Panc1 (cell line): ENCODE data around the gene YBX1. TPM values are rescaled to one million over a fixed set of nuclear protein-coding genes. Genes with fewer than 3 reads are reported as not detected.

Experiments used
- ATAC-seq: fragments of 200-7000 bp; cut with Tn5 transposase; 2 replicates; pipeline ENCODE4 v1.9.1; 2020; ENCODE audit warnings: mild to moderate bottlenecking, moderate library complexity
- BruUV-seq: library from RNA; stranded (reverse); fragments of 400-500 nt; replicated peaks from 2 replicates; lab custom pipeline; 2021; lab: Mats Ljungman, UMichigan
- CTCF ChIA-PET: fragments of 300-600 bp; sonication (Branson Sonifier 250); formaldehyde crosslinking; loops from one replicate; lab custom pipeline; 2022; ENCODE audit warnings: antibody characterized with exemption; lab: Charles Lee
- POLR2A ChIA-PET: fragments of 300-600 bp; sonication (Branson Sonifier 250); formaldehyde crosslinking; loops from one replicate; lab custom pipeline; 2022; ENCODE audit warnings: antibody characterized with exemption; lab: Charles Lee
- DNase-seq: peaks from one replicate; pipeline ENCODE4 v3.0.0-alpha.2; 2010; ENCODE audit warnings: low read depth, low spot score
- H3K27ac ChIP-seq: 2 replicates; pipeline ENCODE4 v1.5.1; 2011; ENCODE audit warnings: mild to moderate bottlenecking, low read length, inconsistent platforms
- H3K27me3 ChIP-seq: fragments of 200-500 bp; sonication (Bioruptor generic); 2 replicates; pipeline ENCODE4 v1.6.0; 2014; ENCODE audit warnings: low read length, inconsistent platforms; ENCODE audit not compliant: control insufficient read depth, insufficient read depth
- H3K36me3 ChIP-seq: fragments of 200-500 bp; sonication (Bioruptor generic); 2 replicates; pipeline ENCODE4 v1.5.1; 2014; ENCODE audit warnings: inconsistent platforms, mild to moderate bottlenecking, low read length, moderate library complexity; ENCODE audit not compliant: control insufficient read depth, insufficient read depth
- H3K4me1 ChIP-seq: 2 replicates; pipeline ENCODE4 v1.5.1; 2011; ENCODE audit warnings: inconsistent platforms, mild to moderate bottlenecking, low read length, moderate library complexity; ENCODE audit not compliant: control insufficient read depth, insufficient read depth
- H3K4me3 ChIP-seq, 2 experiments: 2 replicates each; pipeline ENCODE4 v1.5.1; 2011 to 2012; ENCODE audit warnings: low read depth in 2 of 2, low read length in 2 of 2, mild to moderate bottlenecking in 2 of 2, inconsistent platforms in 1 of 2, moderate library complexity in 1 of 2
- H3K9me3 ChIP-seq: fragments of 200-500 bp; sonication (Bioruptor generic); 2 replicates; pipeline ENCODE4 v1.5.1; 2014; ENCODE audit warnings: low read depth, mild to moderate bottlenecking, inconsistent platforms, low read length, moderate library complexity; ENCODE audit not compliant: control insufficient read depth, insufficient read depth
- POLR2AphosphoS5 ChIP-seq: IDR thresholded peaks from 2 replicates; pipeline ENCODE4 v1.6.1; 2012; ENCODE audit warnings: mild to moderate bottlenecking, low read depth, low read length, moderate library complexity
- SIN3A ChIP-seq: IDR thresholded peaks from 2 replicates; pipeline ENCODE4 v1.6.1; 2012; ENCODE audit warnings: low read depth, mild to moderate bottlenecking, low read length, moderate library complexity, borderline replicate concordance; ENCODE audit not compliant: insufficient read depth
- in situ Hi-C: cut with HindIII; loops from 2 replicates; pipeline ENCODE4 v1.10.0; 2016; ENCODE audit warnings: low sequenced_read_pairs, low pct_unique_long_range_greater_than_20kb
- intact Hi-C: fragments of 100-400 bp; cut with micrococcal nuclease; formaldehyde crosslinking; loops from one replicate; pipeline ENCODE4 v1.10.0; 2022; ENCODE audit not compliant: unreplicated experiment
- total RNA-seq: library from RNA; stranded (reverse); gene quantifications from one replicate; pipeline ENCODE4 v1.2.1, GENCODE V29; 2021; ENCODE audit not compliant: unreplicated experiment
- TF ChIP-seq, protein P1 (sequence below): fragments of 450-650 bp; IDR thresholded peaks from 2 replicates; pipeline ENCODE4 v1.5.1; 2017; ENCODE audit warnings: mild to moderate bottlenecking
- TF ChIP-seq, protein P2 (sequence below), 2 experiments: IDR thresholded peaks; 2 replicates each; pipeline ENCODE4 v1.6.1; 2011 to 2012; ENCODE audit warnings: low read depth in 2 of 2, control low read depth in 1 of 2, low read length in 1 of 2, mild to moderate bottlenecking in 1 of 2, moderate library complexity in 1 of 2; ENCODE audit not compliant: insufficient read depth in 1 of 2

YBX1 gene
- total RNA-seq, 1 experiment from 2014 or later, result 908 TPM

GRCh38 chr1:42690477-42691156, 8.4 kb downstream of the YBX1 start:
- Histone ChIP-seq H3K9me3 (no peaks in the 10 kb centered on the region), H3K36me3 (peaks cover 51% of the 10 kb centered on the region), H3K4me1 (peaks cover 66% of the 10 kb centered on the region), H3K27ac (no peak overlapping the region), H3K27me3 (no peaks in the 10 kb centered on the region), H3K4me3 (no peak overlapping the region)
- DNase-seq (no peak), ATAC-seq (no peak)
- intact Hi-C loops (no loop called here), in situ Hi-C loops (no loop called here)
- CTCF ChIA-PET, result no interaction called here
- BruUV-seq, result no TSS peak
- POLR2A ChIA-PET, result interaction anchor here (0.6 kb wide), 1 partner anchor 465 kb away, joined by 3 read pairs; no protein-coding TSS in a partner anchor
- no peak for TF ChIP-seq SIN3A
- TF ChIP-seq, protein P1, sequence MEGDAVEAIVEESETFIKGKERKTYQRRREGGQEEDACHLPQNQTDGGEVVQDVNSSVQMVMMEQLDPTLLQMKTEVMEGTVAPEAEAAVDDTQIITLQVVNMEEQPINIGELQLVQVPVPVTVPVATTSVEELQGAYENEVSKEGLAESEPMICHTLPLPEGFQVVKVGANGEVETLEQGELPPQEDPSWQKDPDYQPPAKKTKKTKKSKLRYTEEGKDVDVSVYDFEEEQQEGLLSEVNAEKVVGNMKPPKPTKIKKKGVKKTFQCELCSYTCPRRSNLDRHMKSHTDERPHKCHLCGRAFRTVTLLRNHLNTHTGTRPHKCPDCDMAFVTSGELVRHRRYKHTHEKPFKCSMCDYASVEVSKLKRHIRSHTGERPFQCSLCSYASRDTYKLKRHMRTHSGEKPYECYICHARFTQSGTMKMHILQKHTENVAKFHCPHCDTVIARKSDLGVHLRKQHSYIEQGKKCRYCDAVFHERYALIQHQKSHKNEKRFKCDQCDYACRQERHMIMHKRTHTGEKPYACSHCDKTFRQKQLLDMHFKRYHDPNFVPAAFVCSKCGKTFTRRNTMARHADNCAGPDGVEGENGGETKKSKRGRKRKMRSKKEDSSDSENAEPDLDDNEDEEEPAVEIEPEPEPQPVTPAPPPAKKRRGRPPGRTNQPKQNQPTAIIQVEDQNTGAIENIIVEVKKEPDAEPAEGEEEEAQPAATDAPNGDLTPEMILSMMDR, result peak; percentile 28; the same call in 1 of the 2 replicates

- TF ChIP-seq POLR2AphosphoS5, result no peak
- TF ChIP-seq SIN3A, result no peak
- TF ChIP-seq, protein P1, result no peak
- TF ChIP-seq, protein P2, sequence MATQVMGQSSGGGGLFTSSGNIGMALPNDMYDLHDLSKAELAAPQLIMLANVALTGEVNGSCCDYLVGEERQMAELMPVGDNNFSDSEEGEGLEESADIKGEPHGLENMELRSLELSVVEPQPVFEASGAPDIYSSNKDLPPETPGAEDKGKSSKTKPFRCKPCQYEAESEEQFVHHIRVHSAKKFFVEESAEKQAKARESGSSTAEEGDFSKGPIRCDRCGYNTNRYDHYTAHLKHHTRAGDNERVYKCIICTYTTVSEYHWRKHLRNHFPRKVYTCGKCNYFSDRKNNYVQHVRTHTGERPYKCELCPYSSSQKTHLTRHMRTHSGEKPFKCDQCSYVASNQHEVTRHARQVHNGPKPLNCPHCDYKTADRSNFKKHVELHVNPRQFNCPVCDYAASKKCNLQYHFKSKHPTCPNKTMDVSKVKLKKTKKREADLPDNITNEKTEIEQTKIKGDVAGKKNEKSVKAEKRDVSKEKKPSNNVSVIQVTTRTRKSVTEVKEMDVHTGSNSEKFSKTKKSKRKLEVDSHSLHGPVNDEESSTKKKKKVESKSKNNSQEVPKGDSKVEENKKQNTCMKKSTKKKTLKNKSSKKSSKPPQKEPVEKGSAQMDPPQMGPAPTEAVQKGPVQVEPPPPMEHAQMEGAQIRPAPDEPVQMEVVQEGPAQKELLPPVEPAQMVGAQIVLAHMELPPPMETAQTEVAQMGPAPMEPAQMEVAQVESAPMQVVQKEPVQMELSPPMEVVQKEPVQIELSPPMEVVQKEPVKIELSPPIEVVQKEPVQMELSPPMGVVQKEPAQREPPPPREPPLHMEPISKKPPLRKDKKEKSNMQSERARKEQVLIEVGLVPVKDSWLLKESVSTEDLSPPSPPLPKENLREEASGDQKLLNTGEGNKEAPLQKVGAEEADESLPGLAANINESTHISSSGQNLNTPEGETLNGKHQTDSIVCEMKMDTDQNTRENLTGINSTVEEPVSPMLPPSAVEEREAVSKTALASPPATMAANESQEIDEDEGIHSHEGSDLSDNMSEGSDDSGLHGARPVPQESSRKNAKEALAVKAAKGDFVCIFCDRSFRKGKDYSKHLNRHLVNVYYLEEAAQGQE (IDR thresholded peaks at IDR 0.05; ENCODE audit: insufficient read depth in 1 of 2, low read depth in 2 of 2, low read length in 1 of 2), result no peak
- Histone ChIP-seq H3K9me3 (no peaks in the 10 kb centered on the region), H3K4me3 (no peak overlapping the region), H3K36me3 (peaks cover 51% of the 10 kb centered on the region), H3K4me1 (peaks cover 61% of the 10 kb centered on the region), H3K27ac (no peak overlapping the region), H3K27me3 (no peaks in the 10 kb centered on the region)
- DNase-seq, result no peak
- intact Hi-C loops (no loop called here), in situ Hi-C loops (no loop called here)
- ChIA-PET POLR2A (interaction anchor here (0.6 kb wide), 1 partner anchor 466 kb away, joined by 3 read pairs; no protein-coding TSS in a partner anchor), CTCF (interaction anchor here (0.6 kb wide), 1 partner anchor 17 kb away, joined by 7 read pairs; no protein-coding TSS in a partner anchor)
- ATAC-seq, result no peak
- no TSS peak for BruUV-seq
Measured at GRCh38 chr1:42691157-42691498, 8.9 kb downstream of the YBX1 start.
